Fibroblast of villous mesenchyme (primary cell): ENCODE data around the gene BRME1. TPM values are rescaled to one million over a fixed set of nuclear protein-coding genes. Genes with fewer than 3 reads are reported as not detected.
A peak's percentile ranks its signal among the peaks of the same experiment; 100 is the strongest.

Experiments
- DNase-seq: peaks from one replicate; pipeline ENCODE4 v3.0.0-alpha.2; 2010; ENCODE audit warnings: low read depth
- H3K4me3 ChIP-seq: 2 replicates; pipeline ENCODE4 v1.5.1; 2011; ENCODE audit warnings: low read depth, mild to moderate bottlenecking, low read length
- CTCF ChIP-seq: IDR thresholded peaks from 2 replicates; pipeline ENCODE4 v1.5.1; 2012; ENCODE audit warnings: low read depth, mild to moderate bottlenecking, low read length; ENCODE audit not compliant: insufficient read depth
- total RNA-seq: library from RNA; depleted of rRNA; stranded (reverse); fragments of >200 nt; gene quantifications from 2 replicates; pipeline ENCODE4 v1.2.3, GENCODE V29; 2012

Gene BRME1
- total RNA-seq, 1 donor = 0.43 TPM

GRCh38 chr19:13846557-13847406 lies 59.1 kb downstream of the BRME1 start:
- peak; percentile 97 for DNase-seq
- no peak for TF ChIP-seq CTCF
- H3K4me3 ChIP-seq = peak overlapping the region; percentile 62

- TF ChIP-seq CTCF = no peak
- no peak for DNase-seq
- no peak overlapping the region for H3K4me3 ChIP-seq
These were observed 61.7 kb downstream of the BRME1 start for GRCh38 chr19:13844130-13844631.

GRCh38 chr19:13843104-13843921 lies 62.6 kb downstream of the BRME1 start:
- DNase-seq = no peak
- no peak for TF ChIP-seq CTCF
- H3K4me3 ChIP-seq = peak overlapping the region; percentile 62

GRCh38 chr19:13842291-13843103 lies 63.4 kb downstream of the BRME1 start:
- DNase-seq = peak; percentile 75
- peak overlapping the region; percentile 91 for H3K4me3 ChIP-seq
- no peak for TF ChIP-seq CTCF

- no peak for TF ChIP-seq CTCF
- no peak for DNase-seq
These were observed 64.0 kb downstream of the BRME1 start for GRCh38 chr19:13841962-13842290.

More at GRCh38 chr19:13841962-13842290, 64.0 kb downstream of the BRME1 start:
- peak overlapping the region; percentile 91 for H3K4me3 ChIP-seq
